GM12801 (cell line): ENCODE measurements around the gene TPRG1.

Experiments used
- CTCF ChIP-seq: IDR thresholded peaks from one replicate; pipeline ENCODE4 v1.5.1; 2011; ENCODE audit warnings: control low read depth; ENCODE audit not compliant: insufficient read length; ENCODE audit errors: extremely low read depth

Gene TPRG1

DNA sequence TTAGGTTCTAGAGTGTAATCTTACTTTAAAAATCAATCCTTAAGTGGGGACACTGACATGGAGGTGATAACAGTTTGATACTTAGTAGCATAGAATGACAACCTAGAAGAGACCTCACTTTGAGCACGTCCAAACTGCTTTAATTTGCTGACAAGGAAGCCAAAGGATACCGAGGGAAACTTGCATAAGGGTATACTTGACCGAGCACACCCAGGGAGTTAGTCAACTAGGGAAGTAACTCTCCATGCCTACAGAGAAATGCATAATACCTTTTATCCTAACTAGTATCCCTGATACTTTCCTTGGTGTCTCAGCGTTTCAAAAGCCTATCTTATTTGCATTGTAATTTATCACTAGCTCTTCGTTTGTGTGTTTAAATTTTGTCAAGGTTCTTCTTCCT is 5.5 kb upstream of the TPRG1 start:
- TF ChIP-seq CTCF, result no peak

GRCh38 chr3:189167027-189167766 is 4.6 kb upstream of the TPRG1 start:
- TF ChIP-seq CTCF, result no peak

GRCh38 chr3:189168711-189169110 is 3.1 kb upstream of the TPRG1 start:
- TF ChIP-seq CTCF, result no peak

GRCh38 chr3:189169728-189170127 is 2.0 kb upstream of the TPRG1 start:
- no peak for TF ChIP-seq CTCF

- no peak for TF ChIP-seq CTCF
Measured at GRCh38 chr3:189170559-189170958, 1.2 kb upstream of the TPRG1 start.

- TF ChIP-seq CTCF, result no peak
Measured at GRCh38 chr3:189172668-189173419, 1.1 kb downstream of the TPRG1 start.

DNA sequence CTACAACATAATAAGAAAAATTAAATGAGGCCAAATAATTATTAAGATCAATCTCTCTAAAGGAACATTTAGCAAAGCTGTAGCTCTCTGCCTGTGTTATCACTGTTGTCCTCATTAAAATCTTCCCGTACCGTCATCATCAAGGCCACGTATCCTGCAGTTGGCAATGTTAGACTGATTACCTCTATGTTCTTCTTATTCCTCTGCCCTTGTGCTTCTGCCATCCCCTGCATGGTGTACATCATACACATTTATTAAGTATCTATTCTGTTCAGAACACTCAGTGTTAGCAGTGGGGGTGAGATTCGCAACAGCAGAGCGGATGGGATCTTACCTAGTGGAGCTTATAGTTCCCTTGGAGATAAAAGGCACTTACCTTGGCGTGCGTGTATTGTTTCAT is 12.8 kb downstream of the TPRG1 start:
- no peak for TF ChIP-seq CTCF
